HG02840 (cell line): ENCODE results near the gene INS.
"Not testable (repeated sequence)": the region's sequence is repeated elsewhere in the genome, so short reads cannot be mapped to it uniquely, and the experiment has no call there.

Experiments used
- ATAC-seq: cut with Tn5 transposase; IDR thresholded peaks from one replicate; pipeline ENCODE4 v1.9.1; 2021; ENCODE audit warnings: mild to moderate bottlenecking, moderate library complexity, moderate number of reproducible peaks; ENCODE audit not compliant: unreplicated experiment, low FRiP score

Gene INS

GRCh38 chr11:2199466-2200341 lies 38.7 kb upstream of the INS start:
- ATAC-seq, result no peak

GRCh38 chr11:2198621-2199365 lies 37.8 kb upstream of the INS start:
- no peak for ATAC-seq

GRCh38 chr11:2197771-2198520 lies 36.9 kb upstream of the INS start:
- no peak for ATAC-seq

GRCh38 chr11:2196970-2197770 lies 36.2 kb upstream of the INS start:
- no peak for ATAC-seq

- no peak for ATAC-seq
These were observed 34.7 kb upstream of the INS start for GRCh38 chr11:2195756-2196088.

GRCh38 chr11:2194877-2195755 lies 34.1 kb upstream of the INS start:
- no peak for ATAC-seq

- ATAC-seq, result not testable (repeated sequence)
These were observed 33.0 kb upstream of the INS start for GRCh38 chr11:2193888-2194595.

- ATAC-seq, result no peak
These were observed 32.3 kb upstream of the INS start for GRCh38 chr11:2193099-2193887.

- ATAC-seq, result no peak
These were observed 31.4 kb upstream of the INS start for GRCh38 chr11:2192435-2192834.

GRCh38 chr11:2191883-2192282 lies 30.9 kb upstream of the INS start:
- ATAC-seq, result no peak

GRCh38 chr11:2190657-2191471 lies 29.9 kb upstream of the INS start:
- ATAC-seq, result no peak

GRCh38 chr11:2189938-2190656 lies 29.1 kb upstream of the INS start:
- ATAC-seq, result no peak

GRCh38 chr11:2188745-2189144 lies 27.7 kb upstream of the INS start:
- no peak for ATAC-seq

GRCh38 chr11:2187280-2187707 lies 26.3 kb upstream of the INS start:
- ATAC-seq, result no peak

GRCh38 chr11:2186669-2187279 lies 25.8 kb upstream of the INS start:
- ATAC-seq, result no peak
